ENCODE measurements around the gene RANBP9.

- TF ChIP-seq POLR2A (IDR thresholded peaks at IDR 0.05) (no peak), CTCF (IDR thresholded peaks at IDR 0.05) (no peak)
These were observed 135.6 kb downstream of the RANBP9 start for GRCh38 chr6:13576017-13576416.

Data from right lobe of liver (tissue), 4 donors.